Heart left ventricle (tissue), 16 donors: Measurements from ENCODE around the gene NDUFS5. TPM values are rescaled to one million over a fixed set of nuclear protein-coding genes. Genes with fewer than 3 reads are reported as not detected.

ENCODE experiments used
- ATAC-seq, 4 donors: fragments of 200-7000 bp; cut with Tn5 transposase; one replicate each; pipeline ENCODE4 v1.9.1; 2020 to 2022; ENCODE audit warnings: moderate library complexity in 4 of 4, mild to moderate bottlenecking in 3 of 4, moderate number of reproducible peaks in 1 of 4
- DNase-seq, 5 donors: peaks; one replicate each; pipeline ENCODE4 v3.0.0-alpha.2; 2020
- H3K27ac ChIP-seq, 12 donors: fragments of 200-600 bp; sonication (generic) in 4 of 12; one replicate each; pipeline versions ENCODE4 v1.5.0 to v1.8.0; 2016 to 2022; ENCODE audit warnings: mild to moderate bottlenecking in 2 of 12
- H3K27me3 ChIP-seq, 9 donors: fragments of 200-600 bp; sonication (generic) in 2 of 9; one replicate each; pipeline versions ENCODE4 v1.5.1 to v1.8.0; 2016 to 2022; ENCODE audit warnings: mild to moderate bottlenecking in 3 of 9
- H3K36me3 ChIP-seq, 9 donors: fragments of 200-600 bp; sonication (generic) in 2 of 9; one replicate each; pipeline versions ENCODE4 v1.5.0 to v1.8.0; 2018 to 2022; ENCODE audit warnings: mild to moderate bottlenecking in 2 of 9
- H3K4me1 ChIP-seq, 12 donors: fragments of 200-600 bp; sonication (generic) in 4 of 12; one replicate each; pipeline versions ENCODE4 v1.5.0 to v1.8.0; 2016 to 2022; ENCODE audit warnings: mild to moderate bottlenecking in 3 of 12
- H3K4me3 ChIP-seq, 12 donors: fragments of 200-600 bp; sonication (generic) in 4 of 12; one replicate each; pipeline versions ENCODE4 v1.5.0 to v1.8.0; 2017 to 2022; ENCODE audit warnings: mild to moderate bottlenecking in 9 of 12, moderate library complexity in 4 of 12
- H3K9me3 ChIP-seq, 12 donors: fragments of 200-600 bp; sonication (generic) in 4 of 12; one replicate each; pipeline versions ENCODE4 v1.5.0 to v1.8.0; 2016 to 2022; ENCODE audit warnings: mild to moderate bottlenecking in 1 of 12
- CTCF ChIP-seq, 12 donors: fragments of 200-600 bp; sonication (generic) in 4 of 12; IDR thresholded peaks; one replicate each; pipeline versions ENCODE4 v1.5.0 to v1.8.0; 2018 to 2022; ENCODE audit warnings: antibody characterized with exemption in 12 of 12, mild to moderate bottlenecking in 5 of 12
- POLR2A ChIP-seq, 2 donors: fragments of 450-650 bp; IDR thresholded peaks; one replicate each; pipeline ENCODE4 v1.6.1; 2017; ENCODE audit warnings: antibody characterized with exemption in 2 of 2, mild to moderate bottlenecking in 2 of 2, moderate library complexity in 2 of 2
- WGBS, 4 donors: extraction: QIAGEN DNeasy Blood & Tissue Kit in 2 of 4; methylation state at CpG; one replicate each; pipeline versions ENCODE4 v1.1.5 to v1.1.7; 2013 to 2018; 5-methylcytosine and 5-hydroxymethylcytosine counted together
- intact Hi-C, 10 donors: fragments of 100-400 bp; cut with DNase I; formaldehyde crosslinking; loops; one replicate each; pipeline versions ENCODE4 v1.11.1 to v1.14.2; 2022
- polyA plus RNA-seq, 2 donors: library from polyadenylated mRNA; stranded (reverse); fragments of 200-250 nt; gene quantifications; one replicate each; pipeline ENCODE4 v1.2.3, GENCODE V29; 2013
- total RNA-seq, 9 donors: library from RNA; depleted of rRNA in 2 of 9; stranded (reverse); fragments of >200 nt in 2 of 9; fragmentation: NEBNext Ultra II Directional in 3 of 9; extraction: Animal tissue kit (Norgen Biotek cat#: 25700) in 3 of 9; gene quantifications; one replicate each; pipeline versions ENCODE4 v1.1.0 to v1.2.4, GENCODE V29; 2016 to 2023
- donor health status: ischemic (EF 13 %, LVEDD 7.1; RV severe dilation, severe dysfunction).
- donor health status: healthy with polysubstance abuse.
- donor health status: DM: no; HTN: yes; CAD: no.
- donor health status: DM: no; HTN: no; CAD: no.
- donor health status: ischemic (EF 25% LVEDD 6.9; RV normal size, moderate dysfunction).
- donor health status: ischemic (EF 25% LVEDD 5.7; RV mildly dilated, moderate dysfunction).
- donor health status: healthy.
- donor health status: DM: yes; HTN: yes; CAD: no.
- donor health status: ischemic (EF 35%, LVEDD 5.7; RV mildly dilated, moderate dysfunction).
- donor health status: nonischemic (EF 11% LVEDD 7.7; RV severe dilation, severe dysfunction).
- donor health status: DM: yes; HTN: yes; CAD: no.
- donor health status: PGD.
- donor health status: ischemic (EF 29% LVEDD 5.4; RV normal size, mild dysfunction).
- donor health status: nonischemic (EF 23%, LVEDD 6.1; RV moderate dilation, normal function).

The NDUFS5 gene
- total and polyA plus RNA-seq, 11 donors: 292 to 4,461 (median 578) TPM

- H3K36me3 ChIP-seq: peaks cover 0 to 57% (median 21%) of the 10 kb centered on the region in 9 donors
- H3K27ac ChIP-seq: no peak overlapping the region
- DNase-seq: no peak
- H3K4me1 ChIP-seq: peaks cover 0 to 19% (median 14%) of the 10 kb centered on the region in 12 donors
- TF ChIP-seq CTCF (IDR thresholded peaks at IDR 0.05) (no peak), POLR2A (IDR thresholded peaks at IDR 0.05) (no peak)
- no peaks in the 10 kb centered on the region for H3K9me3 ChIP-seq
- intact Hi-C loops: no loop called here
- H3K27me3 ChIP-seq: no peaks in the 10 kb centered on the region
- ATAC-seq: no peak
- no peak overlapping the region for H3K4me3 ChIP-seq
- WGBS, 4 donors: 86 to 100% (median 93%) methylated on average over 1 of the region's 1 CpG
These were observed 18.6 kb downstream of the NDUFS5 start for GRCh38 chr1:39044762-39045161.

GRCh38 chr1:39045231-39045630 is 19.1 kb downstream of the NDUFS5 start:
- DNase-seq (no peak), ATAC-seq (no peak)
- WGBS, 4 donors: 77 to 87% (median 83%) methylated on average over 4 to 8 of the region's 8 CpGs
- Histone ChIP-seq H3K9me3 (no peaks in the 10 kb centered on the region), H3K36me3 (peaks cover 0 to 57% (median 21%) of the 10 kb centered on the region in 9 donors), H3K27ac (no peak overlapping the region), H3K4me1 (peaks cover 0 to 19% (median 14%) of the 10 kb centered on the region in 12 donors), H3K4me3 (no peak overlapping the region), H3K27me3 (no peaks in the 10 kb centered on the region)
- TF ChIP-seq POLR2A (IDR thresholded peaks at IDR 0.05): no peak
- intact Hi-C loops: no loop called here

GRCh38 chr1:39046613-39047210 is 20.6 kb downstream of the NDUFS5 start:
- no peak for TF ChIP-seq CTCF (IDR thresholded peaks at IDR 0.05)
- no peak for TF ChIP-seq POLR2A (IDR thresholded peaks at IDR 0.05)
- H3K27me3 ChIP-seq: no peaks in the 10 kb centered on the region
- peak overlapping the region; percentile 0 to 91 (median 74) for H3K27ac ChIP-seq
- intact Hi-C loops: no loop called here
- WGBS, 4 donors: 41 to 47% (median 44%) methylated on average over 6 of the region's 6 CpGs
- no peak for DNase-seq
- ATAC-seq: peak in 3 of 4 donors; percentile 3 to 17 (median 13)
- H3K4me1 ChIP-seq: peaks cover 0 to 19% (median 14%) of the 10 kb centered on the region in 12 donors
- no peaks in the 10 kb centered on the region for H3K9me3 ChIP-seq
- no peak overlapping the region for H3K4me3 ChIP-seq
- peaks cover 0 to 42% (median 12%) of the 10 kb centered on the region in 9 donors for H3K36me3 ChIP-seq

- peak; percentile 79 to 87 (median 84) for ATAC-seq
- intact Hi-C loops: no loop called here
- Histone ChIP-seq H3K27ac (peak overlapping the region; percentile 0 to 91 (median 74)), H3K9me3 (no peaks in the 10 kb centered on the region), H3K27me3 (no peaks in the 10 kb centered on the region), H3K4me3 (no peak overlapping the region), H3K36me3 (peaks cover 0 to 33% (median 6%) of the 10 kb centered on the region in 9 donors), H3K4me1 (peaks cover 0 to 19% (median 14%) of the 10 kb centered on the region in 12 donors)
- DNase-seq: peak in 1 of 5 donors; percentile 54
- TF ChIP-seq CTCF (IDR thresholded peaks at IDR 0.05) (no peak), POLR2A (IDR thresholded peaks at IDR 0.05) (no peak)
- 48 to 63% (median 50%) methylated on average over 11 to 12 of the region's 12 CpGs for WGBS, 4 donors
These were observed 21.5 kb downstream of the NDUFS5 start for GRCh38 chr1:39047374-39048229.
